HFF-Myc (cell line): ENCODE data around the gene KLB.
A peak's percentile ranks its signal among the peaks of the same experiment; 100 is the strongest.

Experiments used
- DNase-seq: peaks from one replicate; pipeline ENCODE4 v3.0.0-alpha.2; 2011; ENCODE audit warnings: low read depth; ENCODE audit errors: extremely low read depth
- H3K4me3 ChIP-seq: replicated peaks from 2 replicates; pipeline ENCODE4 v1.5.1; 2011; ENCODE audit warnings: low read depth, mild to moderate bottlenecking, control low read depth, low read length
- CTCF ChIP-seq: IDR thresholded peaks from 2 replicates; pipeline ENCODE4 v1.5.1; 2012; ENCODE audit warnings: mild to moderate bottlenecking, low read depth, low read length, control low read depth; ENCODE audit errors: missing control alignments

Gene KLB

GRCh38 chr4:39442998-39443397 lies 36.3 kb downstream of the KLB start:
- DNase-seq = no peak
- TF ChIP-seq CTCF = no peak
- H3K4me3 ChIP-seq = no peak overlapping the region

GRCh38 chr4:39446483-39446841 lies 39.7 kb downstream of the KLB start:
- no peak for DNase-seq
- no peak overlapping the region for H3K4me3 ChIP-seq
- no peak for TF ChIP-seq CTCF

- no peak for DNase-seq
- peak; percentile 21 for TF ChIP-seq CTCF
- H3K4me3 ChIP-seq = no peak overlapping the region
Measured at GRCh38 chr4:39446842-39447573, 40.3 kb downstream of the KLB start.

GRCh38 chr4:39450618-39451017 lies 43.9 kb downstream of the KLB start:
- H3K4me3 ChIP-seq = no peak overlapping the region
- TF ChIP-seq CTCF = no peak
- DNase-seq = no peak

GRCh38 chr4:39451423-39452023 lies 44.8 kb downstream of the KLB start:
- H3K4me3 ChIP-seq = no peak overlapping the region
- no peak for DNase-seq
- no peak for TF ChIP-seq CTCF

GRCh38 chr4:39452153-39452859 lies 45.6 kb downstream of the KLB start:
- DNase-seq = no peak
- no peak for TF ChIP-seq CTCF
- no peak overlapping the region for H3K4me3 ChIP-seq
